Right renal cortex interstitium (tissue), 3 donors: ENCODE measurements around the gene ANKRD27. TPM values are rescaled to one million over a fixed set of nuclear protein-coding genes. Genes with fewer than 3 reads are reported as not detected.

Experiments
- DNase-seq, 3 donors: peaks; one replicate each; pipeline ENCODE4 v3.0.0-alpha.2; 2013; ENCODE audit warnings: low read depth in 3 of 3, low spot score in 2 of 3
- polyA plus RNA-seq, 3 donors: library from polyadenylated mRNA; unstranded; fragments of 120-200 nt; gene quantifications; one replicate each; pipeline ENCODE4 v1.2.1, GENCODE V29; 2013; ENCODE audit not compliant: insufficient read length in 3 of 3

The ANKRD27 gene
- polyA plus RNA-seq, 3 donors = 18.4 to 20.8 (median 19.4) TPM

GRCh38 chr19:32566246-32566830, 108.6 kb downstream of the ANKRD27 start:
- no peak for DNase-seq

- no peak for DNase-seq
Observed at GRCh38 chr19:32563761-32564160, 111.2 kb downstream of the ANKRD27 start.

GRCh38 chr19:32558607-32559228, 116.3 kb downstream of the ANKRD27 start:
- DNase-seq = no peak

GRCh38 chr19:32555786-32556185, 119.2 kb downstream of the ANKRD27 start:
- DNase-seq = no peak

DNA sequence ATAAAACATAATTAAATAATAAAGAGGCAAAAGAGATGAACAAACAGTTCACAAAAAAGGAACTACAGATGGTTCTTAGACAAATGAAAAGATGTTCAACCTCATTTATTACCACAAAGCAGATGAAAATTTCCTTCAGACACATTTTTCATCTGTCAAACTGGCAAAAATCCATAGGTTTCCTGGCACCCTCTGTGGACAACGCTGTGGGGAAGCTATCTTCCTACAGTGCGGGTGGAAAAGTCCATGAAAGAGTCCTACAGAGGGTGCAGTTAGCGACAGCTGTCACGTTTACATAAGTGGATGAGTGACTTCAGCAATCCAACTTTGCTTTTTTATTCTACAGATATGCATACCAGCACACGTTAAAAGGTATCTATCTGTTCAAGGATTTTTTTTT, 124.3 kb downstream of the ANKRD27 start:
- no peak for DNase-seq

Other genes with a start within 250 kb of the ANKRD27 start
- gene PDCD5, start 94.0 kb downstream of the ANKRD27 start, polyA plus RNA-seq = 100 to 1,000 TPM; 106 to 128 (median 123) TPM
- under 1 TPM; 0.11 to 0.34 (median 0.24) TPM for gene RGS9BP, start 668 bp upstream of the ANKRD27 start, polyA plus RNA-seq
- 10 to 100 TPM; 10.4 to 11.2 (median 10.7) TPM for gene NUDT19, start 16.6 kb upstream of the ANKRD27 start, polyA plus RNA-seq
- under 1 TPM; 0.12 to 0.80 (median 0.69) TPM for gene TDRD12, start 44.6 kb upstream of the ANKRD27 start, polyA plus RNA-seq
- 10 to 100 TPM; 13.5 to 15.4 (median 15.0) TPM for gene SLC7A9, start 194.6 kb upstream of the ANKRD27 start, polyA plus RNA-seq